ENCODE measurements around the gene CDIPT.

GRCh38 chr16:29894352-29894751, 31.3 kb upstream of the CDIPT start:
- TF ChIP-seq, protein P1, sequence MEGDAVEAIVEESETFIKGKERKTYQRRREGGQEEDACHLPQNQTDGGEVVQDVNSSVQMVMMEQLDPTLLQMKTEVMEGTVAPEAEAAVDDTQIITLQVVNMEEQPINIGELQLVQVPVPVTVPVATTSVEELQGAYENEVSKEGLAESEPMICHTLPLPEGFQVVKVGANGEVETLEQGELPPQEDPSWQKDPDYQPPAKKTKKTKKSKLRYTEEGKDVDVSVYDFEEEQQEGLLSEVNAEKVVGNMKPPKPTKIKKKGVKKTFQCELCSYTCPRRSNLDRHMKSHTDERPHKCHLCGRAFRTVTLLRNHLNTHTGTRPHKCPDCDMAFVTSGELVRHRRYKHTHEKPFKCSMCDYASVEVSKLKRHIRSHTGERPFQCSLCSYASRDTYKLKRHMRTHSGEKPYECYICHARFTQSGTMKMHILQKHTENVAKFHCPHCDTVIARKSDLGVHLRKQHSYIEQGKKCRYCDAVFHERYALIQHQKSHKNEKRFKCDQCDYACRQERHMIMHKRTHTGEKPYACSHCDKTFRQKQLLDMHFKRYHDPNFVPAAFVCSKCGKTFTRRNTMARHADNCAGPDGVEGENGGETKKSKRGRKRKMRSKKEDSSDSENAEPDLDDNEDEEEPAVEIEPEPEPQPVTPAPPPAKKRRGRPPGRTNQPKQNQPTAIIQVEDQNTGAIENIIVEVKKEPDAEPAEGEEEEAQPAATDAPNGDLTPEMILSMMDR (conservative IDR thresholded peaks at IDR 0.05; ENCODE audit: low read length), result no peak
- no peak for TF ChIP-seq EZH2phosphoT487 (IDR thresholded peaks at IDR 0.05; ENCODE audit: borderline replicate concordance, low read depth, low read length)
